HG03439 (cell line): ENCODE results near the gene NEDD4L.

Experiments
- ATAC-seq: cut with Tn5 transposase; IDR thresholded peaks from one replicate; pipeline ENCODE4 v1.9.1; 2021; ENCODE audit warnings: mild to moderate bottlenecking, moderate library complexity; ENCODE audit not compliant: unreplicated experiment

The NEDD4L gene

GRCh38 chr18:58201733-58202730 lies 158.0 kb downstream of the NEDD4L start:
- no peak for ATAC-seq

GRCh38 chr18:58204776-58205442 lies 160.9 kb downstream of the NEDD4L start:
- no peak for ATAC-seq

DNA sequence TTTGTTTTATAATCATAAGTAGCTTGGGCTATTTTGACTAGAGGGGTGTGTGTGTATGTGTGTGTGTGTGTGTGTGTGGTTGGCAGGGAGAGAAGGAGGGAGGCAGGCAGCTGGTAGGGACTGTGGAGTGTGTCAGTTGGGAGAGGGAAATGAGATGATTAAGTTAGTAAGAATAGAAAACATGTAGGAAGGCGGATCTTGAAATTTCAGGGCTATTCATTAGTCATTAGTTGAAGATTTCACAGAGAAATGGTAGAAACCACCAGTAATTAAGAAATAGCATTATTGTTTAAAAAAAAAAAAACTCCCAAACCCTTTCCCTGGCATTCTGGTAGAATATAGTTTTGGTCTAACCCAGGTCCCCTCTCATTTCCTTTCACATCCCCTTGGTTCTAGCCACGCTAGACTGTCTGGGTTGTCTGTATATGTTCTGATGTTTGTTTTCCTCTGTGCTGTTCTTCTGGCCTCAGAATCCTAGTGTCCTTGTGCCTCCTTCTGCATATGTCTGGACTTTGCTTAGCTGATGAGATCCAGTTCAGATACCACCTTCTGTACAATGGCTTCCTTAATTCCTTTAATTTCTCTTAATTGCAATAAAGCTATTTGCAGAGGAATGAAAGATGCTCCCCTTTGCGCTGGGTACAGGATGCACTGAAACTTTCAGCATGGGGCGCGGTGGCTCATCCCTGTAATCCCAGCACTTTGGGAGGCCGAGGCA lies 161.6 kb downstream of the NEDD4L start:
- no peak for ATAC-seq

GRCh38 chr18:58207520-58208152 lies 163.6 kb downstream of the NEDD4L start:
- no peak for ATAC-seq

GRCh38 chr18:58208207-58208932 lies 164.3 kb downstream of the NEDD4L start:
- no peak for ATAC-seq

DNA sequence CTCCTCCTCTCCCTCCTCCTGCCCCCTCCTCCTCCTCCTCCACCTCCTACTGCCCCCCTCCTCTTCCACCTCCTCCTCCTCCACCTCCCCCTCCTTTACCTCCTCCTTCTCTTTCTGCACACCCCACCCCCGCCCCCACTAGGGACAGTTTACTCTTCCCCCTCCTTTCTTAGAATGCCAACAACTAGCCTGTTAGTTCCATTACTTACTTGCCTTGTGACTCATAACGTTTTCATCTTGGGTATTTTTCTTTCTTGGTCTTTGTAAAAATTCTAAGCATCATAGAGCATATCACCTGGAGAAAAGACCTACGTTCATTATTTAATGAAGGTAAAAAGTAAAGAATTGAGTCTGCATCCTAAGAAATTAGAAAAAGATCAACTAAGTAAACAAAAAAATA lies 165.3 kb downstream of the NEDD4L start:
- ATAC-seq = no peak

GRCh38 chr18:58211510-58211909 lies 167.5 kb downstream of the NEDD4L start:
- no peak for ATAC-seq

DNA sequence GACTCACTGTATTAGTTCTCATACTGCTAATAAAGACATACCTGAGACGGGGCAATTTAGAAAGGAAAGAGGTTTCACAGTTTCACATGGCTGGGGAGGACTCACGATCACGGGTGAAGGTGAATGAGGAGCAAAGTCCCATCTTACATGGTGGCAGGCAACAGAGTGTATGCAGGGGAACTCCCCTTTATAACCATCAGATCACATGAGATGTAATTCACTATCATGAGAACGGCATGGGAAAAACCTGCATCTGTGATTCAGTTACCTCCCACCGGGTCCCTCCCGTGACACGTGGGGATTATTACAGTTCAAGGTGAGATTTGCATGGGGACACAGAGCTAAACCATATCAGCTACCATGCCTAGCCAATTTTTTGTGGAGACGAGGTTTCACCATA lies 168.2 kb downstream of the NEDD4L start:
- peak; percentile 52 for ATAC-seq

- ATAC-seq = no peak
Measured at GRCh38 chr18:58213440-58213839, 169.4 kb downstream of the NEDD4L start.

DNA sequence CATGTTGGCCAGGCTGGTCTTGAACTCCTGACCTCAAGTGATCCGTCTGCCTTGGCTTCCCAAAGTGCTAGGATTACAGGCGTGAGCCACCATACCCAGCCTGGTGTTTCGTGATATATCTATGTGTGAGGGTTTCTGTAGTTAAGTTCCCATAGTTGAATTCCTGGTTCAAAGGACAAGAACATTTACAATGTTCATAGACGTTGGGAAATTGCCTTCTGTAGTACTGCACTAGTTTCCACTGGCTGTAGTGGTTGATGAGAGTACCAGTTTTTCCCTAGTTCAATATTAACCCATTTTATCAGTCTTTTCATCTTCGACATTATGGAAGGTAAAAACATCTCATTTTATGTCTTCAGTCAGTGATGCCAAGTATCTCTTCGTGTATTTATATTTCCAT lies 171.0 kb downstream of the NEDD4L start:
- no peak for ATAC-seq

DNA sequence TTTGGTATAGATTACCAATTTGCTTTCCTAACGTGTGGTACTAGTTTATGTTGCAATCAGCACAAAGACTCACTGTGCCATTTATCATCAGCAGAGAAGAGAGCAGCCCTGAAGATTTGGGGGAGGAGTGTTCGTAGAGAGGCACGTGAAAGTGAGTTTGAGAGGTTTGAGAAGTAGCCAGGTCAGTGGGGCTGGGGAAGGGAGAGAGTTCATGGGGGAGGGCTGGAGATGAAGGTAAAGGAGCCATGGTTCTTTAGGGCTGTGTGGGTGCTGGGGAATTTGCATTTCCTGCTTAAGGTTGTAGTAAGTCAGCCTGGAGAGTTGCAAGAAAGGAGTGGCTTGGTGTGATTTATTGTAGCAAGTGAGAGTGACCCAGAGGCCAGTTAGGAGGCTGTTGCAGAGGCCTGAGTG lies 172.1 kb downstream of the NEDD4L start:
- ATAC-seq = peak; percentile 46

GRCh38 chr18:58217052-58217451 lies 173.0 kb downstream of the NEDD4L start:
- no peak for ATAC-seq

GRCh38 chr18:58218117-58218516 lies 174.1 kb downstream of the NEDD4L start:
- ATAC-seq = no peak

- ATAC-seq = no peak
Measured at GRCh38 chr18:58221060-58221725, 177.2 kb downstream of the NEDD4L start.

DNA sequence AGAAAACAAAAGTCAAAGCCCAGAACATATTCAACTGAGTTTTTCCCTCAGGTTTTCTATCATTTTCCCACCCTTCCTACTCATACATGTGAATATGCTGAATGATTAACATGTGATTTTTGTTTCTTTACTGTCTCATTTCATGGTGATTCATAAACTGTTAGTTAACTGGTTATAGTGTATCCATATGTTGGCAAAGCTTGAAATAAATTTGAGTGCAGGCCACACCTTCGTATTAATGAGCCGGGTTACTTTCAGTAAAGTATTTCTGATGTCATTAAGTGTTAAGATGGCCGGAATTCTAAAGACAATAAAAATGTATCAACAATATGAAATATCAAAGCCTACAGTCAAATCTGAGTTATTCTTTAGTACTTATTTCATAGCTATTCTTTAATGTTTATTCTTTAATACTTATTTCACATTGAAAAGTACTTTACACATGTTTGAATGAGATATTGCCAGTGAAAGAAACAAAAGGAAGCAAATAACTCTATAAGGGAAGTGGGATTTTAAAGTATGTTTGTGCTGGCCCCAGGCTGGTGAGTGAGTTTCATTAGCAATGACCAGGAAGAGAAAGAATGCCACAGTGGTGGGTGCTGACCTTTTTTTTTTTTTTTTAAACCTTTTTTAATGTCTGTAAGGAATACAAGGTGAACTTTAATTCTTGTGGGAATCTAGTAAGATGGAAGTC lies 178.6 kb downstream of the NEDD4L start:
- ATAC-seq = no peak

- ATAC-seq = no peak
Measured at GRCh38 chr18:58223717-58224424, 179.8 kb downstream of the NEDD4L start.

DNA sequence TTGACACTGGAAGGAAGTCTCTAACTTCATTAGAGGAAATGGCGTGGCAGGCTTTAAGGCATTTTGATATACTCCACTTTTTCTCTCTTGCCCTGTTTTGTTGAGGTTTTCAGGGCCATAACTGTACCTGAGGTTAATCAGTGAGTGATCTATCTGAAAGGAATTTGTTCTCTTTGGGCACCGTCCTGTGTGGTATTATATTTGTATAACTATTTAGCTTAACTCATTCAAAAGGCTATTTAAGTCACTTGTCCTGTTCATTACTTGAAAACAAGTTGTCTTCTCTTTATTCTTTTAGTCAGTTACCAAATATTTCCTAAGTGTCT lies 180.4 kb downstream of the NEDD4L start:
- ATAC-seq = no peak

- ATAC-seq = peak; percentile 87
Measured at GRCh38 chr18:58225101-58225500, 181.1 kb downstream of the NEDD4L start.

- no peak for ATAC-seq
Measured at GRCh38 chr18:58226429-58226828, 182.4 kb downstream of the NEDD4L start.
